Activated naive CD8-positive, alpha-beta T cell treated with anti-CD3 and anti-CD28 coated beads for 36 hours (primary cell): Measurements from ENCODE around the gene PTOV1. TPM values are rescaled to one million over a fixed set of nuclear protein-coding genes. Genes with fewer than 3 reads are reported as not detected.
A peak's percentile ranks its signal among the peaks of the same experiment; 100 is the strongest.

Source experiments
- DNase-seq: peaks from one replicate; pipeline ENCODE4 v3.0.0; 2021
- H3K27ac Mint-ChIP-seq: one replicate; pipeline ENCODE4 v1.8.0; 2022; ENCODE audit warnings: mild to moderate bottlenecking, moderate library complexity, mixed read lengths
- H3K27me3 Mint-ChIP-seq: one replicate; pipeline ENCODE4 v1.8.0; 2022; ENCODE audit warnings: mild to moderate bottlenecking, mixed read lengths
- H3K36me3 Mint-ChIP-seq: one replicate; pipeline ENCODE4 v1.8.0; 2021; ENCODE audit warnings: mild to moderate bottlenecking, mixed read lengths
- H3K4me1 Mint-ChIP-seq: one replicate; pipeline ENCODE4 v1.8.0; 2021; ENCODE audit warnings: mixed read lengths
- H3K4me3 Mint-ChIP-seq: one replicate; pipeline ENCODE4 v1.8.0; 2022; ENCODE audit warnings: mild to moderate bottlenecking, moderate library complexity, mixed read lengths
- H3K9me3 Mint-ChIP-seq: one replicate; pipeline ENCODE4 v1.8.0; 2022; ENCODE audit warnings: mixed read lengths
- total RNA-seq, 2 experiments: library from RNA; stranded (reverse); gene quantifications; one replicate each; pipeline ENCODE4 v1.2.3, GENCODE V29; 2021

PTOV1 gene
- total RNA-seq, 2 experiments from 2014 or later = 73.9 to 76.4 TPM

GRCh38 chr19:49870309-49870901, 19.4 kb downstream of the PTOV1 start:
- peak overlapping the region; percentile 73 for H3K27ac Mint-ChIP-seq
- DNase-seq = no peak
- no peak overlapping the region for H3K4me3 Mint-ChIP-seq
- peaks cover 8% of the 10 kb centered on the region for H3K36me3 Mint-ChIP-seq
- no peaks in the 10 kb centered on the region for H3K9me3 Mint-ChIP-seq
- peaks cover 38% of the 10 kb centered on the region for H3K4me1 Mint-ChIP-seq
- no peaks in the 10 kb centered on the region for H3K27me3 Mint-ChIP-seq

GRCh38 chr19:49871349-49871985, 20.5 kb downstream of the PTOV1 start:
- H3K27ac Mint-ChIP-seq = no peak overlapping the region
- no peak for DNase-seq
- no peaks in the 10 kb centered on the region for H3K36me3 Mint-ChIP-seq
- no peaks in the 10 kb centered on the region for H3K27me3 Mint-ChIP-seq
- H3K4me1 Mint-ChIP-seq = peaks cover 31% of the 10 kb centered on the region
- H3K4me3 Mint-ChIP-seq = no peak overlapping the region
- no peaks in the 10 kb centered on the region for H3K9me3 Mint-ChIP-seq

- no peak overlapping the region for H3K27ac Mint-ChIP-seq
Observed at GRCh38 chr19:49872245-49873128, 21.5 kb downstream of the PTOV1 start.

GRCh38 chr19:49873129-49873521, 22.2 kb downstream of the PTOV1 start:
- H3K4me1 Mint-ChIP-seq = peaks cover 24% of the 10 kb centered on the region
- H3K9me3 Mint-ChIP-seq = no peaks in the 10 kb centered on the region
- DNase-seq = no peak
- H3K4me3 Mint-ChIP-seq = no peak overlapping the region
- H3K27me3 Mint-ChIP-seq = no peaks in the 10 kb centered on the region
- no peak overlapping the region for H3K27ac Mint-ChIP-seq
- no peaks in the 10 kb centered on the region for H3K36me3 Mint-ChIP-seq

More at GRCh38 chr19:49872245-49873128, 21.5 kb downstream of the PTOV1 start:
- H3K27me3 Mint-ChIP-seq = no peaks in the 10 kb centered on the region
- H3K4me1 Mint-ChIP-seq = peaks cover 27% of the 10 kb centered on the region
- H3K4me3 Mint-ChIP-seq = no peak overlapping the region
- no peak for DNase-seq
- H3K9me3 Mint-ChIP-seq = no peaks in the 10 kb centered on the region
- H3K36me3 Mint-ChIP-seq = no peaks in the 10 kb centered on the region

GRCh38 chr19:49873834-49874233, 22.9 kb downstream of the PTOV1 start:
- no peaks in the 10 kb centered on the region for H3K9me3 Mint-ChIP-seq
- peaks cover 2% of the 10 kb centered on the region for H3K36me3 Mint-ChIP-seq
- no peaks in the 10 kb centered on the region for H3K27me3 Mint-ChIP-seq
- peaks cover 26% of the 10 kb centered on the region for H3K4me1 Mint-ChIP-seq
- DNase-seq = no peak
- H3K27ac Mint-ChIP-seq = no peak overlapping the region
- H3K4me3 Mint-ChIP-seq = no peak overlapping the region

- Mint-ChIP-seq H3K4me1 (peaks cover 32% of the 10 kb centered on the region), H3K36me3 (peaks cover 10% of the 10 kb centered on the region), H3K27ac (peak overlapping the region; percentile 50), H3K4me3 (no peak overlapping the region), H3K9me3 (no peaks in the 10 kb centered on the region), H3K27me3 (no peaks in the 10 kb centered on the region)
- no peak for DNase-seq
Observed at GRCh38 chr19:49874503-49875157, 23.7 kb downstream of the PTOV1 start.

- H3K4me3 Mint-ChIP-seq = no peak overlapping the region
- H3K9me3 Mint-ChIP-seq = no peaks in the 10 kb centered on the region
Observed at GRCh38 chr19:49875177-49875576, 24.2 kb downstream of the PTOV1 start.

GRCh38 chr19:49875857-49876421, 25.0 kb downstream of the PTOV1 start:
- DNase-seq = peak; percentile 57
- peaks cover 10% of the 10 kb centered on the region for H3K36me3 Mint-ChIP-seq
- H3K27me3 Mint-ChIP-seq = no peaks in the 10 kb centered on the region
- H3K4me3 Mint-ChIP-seq = no peak overlapping the region
- H3K27ac Mint-ChIP-seq = no peak overlapping the region
- H3K9me3 Mint-ChIP-seq = no peaks in the 10 kb centered on the region
- H3K4me1 Mint-ChIP-seq = peaks cover 27% of the 10 kb centered on the region

More at GRCh38 chr19:49875177-49875576, 24.2 kb downstream of the PTOV1 start:
- H3K36me3 Mint-ChIP-seq = peaks cover 10% of the 10 kb centered on the region
- no peak for DNase-seq
- H3K4me1 Mint-ChIP-seq = peaks cover 31% of the 10 kb centered on the region
- no peaks in the 10 kb centered on the region for H3K27me3 Mint-ChIP-seq
- H3K27ac Mint-ChIP-seq = peak overlapping the region; percentile 50

- H3K9me3 Mint-ChIP-seq = no peaks in the 10 kb centered on the region
- no peaks in the 10 kb centered on the region for H3K27me3 Mint-ChIP-seq
- peak; percentile 98 for DNase-seq
- no peak overlapping the region for H3K4me3 Mint-ChIP-seq
- no peak overlapping the region for H3K27ac Mint-ChIP-seq
- peaks cover 12% of the 10 kb centered on the region for H3K36me3 Mint-ChIP-seq
- peaks cover 27% of the 10 kb centered on the region for H3K4me1 Mint-ChIP-seq
Observed at GRCh38 chr19:49876422-49877019, 25.6 kb downstream of the PTOV1 start.

- Mint-ChIP-seq H3K4me1 (peaks cover 22% of the 10 kb centered on the region), H3K9me3 (no peaks in the 10 kb centered on the region), H3K27ac (no peak within 1 kb of the TSS), H3K4me3 (no peak within 1 kb of the TSS), H3K36me3 (peaks cover 18% of the 10 kb centered on the region), H3K27me3 (no peaks in the 10 kb centered on the region)
- DNase-seq = peak; percentile 98
Observed at GRCh38 chr19:49877020-49877878, 26.3 kb downstream of the PTOV1 start, which contains the start of the genes AKT1S1 and TBC1D17. AKT1S1 (minus strand) TSS chr19:49877355; CDS start chr19:49873295, 4,060 bp downstream. TBC1D17 (plus strand) TSS chr19:49877702; CDS start chr19:49877724, 22 bp downstream.

GRCh38 chr19:49877879-49878743, 27.2 kb downstream of the PTOV1 start:
- H3K4me1 Mint-ChIP-seq = peaks cover 21% of the 10 kb centered on the region
- H3K27ac Mint-ChIP-seq = no peak overlapping the region
- H3K9me3 Mint-ChIP-seq = no peaks in the 10 kb centered on the region
- no peaks in the 10 kb centered on the region for H3K27me3 Mint-ChIP-seq
- no peak overlapping the region for H3K4me3 Mint-ChIP-seq
- H3K36me3 Mint-ChIP-seq = peaks cover 19% of the 10 kb centered on the region
- peak; percentile 99 for DNase-seq

- Mint-ChIP-seq H3K9me3 (no peaks in the 10 kb centered on the region), H3K4me3 (no peak overlapping the region), H3K4me1 (peaks cover 21% of the 10 kb centered on the region), H3K27me3 (no peaks in the 10 kb centered on the region), H3K36me3 (peaks cover 25% of the 10 kb centered on the region), H3K27ac (peak overlapping the region; percentile 42)
- DNase-seq = no peak
Observed at GRCh38 chr19:49878744-49879070, 27.7 kb downstream of the PTOV1 start.
